HG02571 (cell line): ENCODE data around the gene TRIM61.
A peak's percentile ranks its signal among the peaks of the same experiment; 100 is the strongest.
"Not testable (repeated sequence)": the region's sequence is repeated elsewhere in the genome, so short reads cannot be mapped to it uniquely, and the experiment has no call there.

Source experiments
- ATAC-seq: cut with Tn5 transposase; IDR thresholded peaks from one replicate; pipeline ENCODE4 v1.9.1; 2021; ENCODE audit warnings: mild to moderate bottlenecking, moderate library complexity; ENCODE audit not compliant: unreplicated experiment

Gene TRIM61

GRCh38 chr4:164977243-164978164, at the start of gene TRIM61:
TSS of gene TRIM61 (minus strand) at chr4:164977657. CDS start at chr4:164970002, 7,655 bp downstream.
- ATAC-seq = peak; percentile 99

GRCh38 chr4:165025782-165026181, 48.3 kb upstream of the TRIM61 start:
- ATAC-seq = not testable (repeated sequence)

- not testable (repeated sequence) for ATAC-seq
These were observed 42.5 kb upstream of the TRIM61 start for GRCh38 chr4:165019995-165020394.

GRCh38 chr4:165016971-165017370, 39.5 kb upstream of the TRIM61 start:
- no peak for ATAC-seq

- ATAC-seq = no peak
These were observed 36.2 kb upstream of the TRIM61 start for GRCh38 chr4:165013691-165014090.

- no peak for ATAC-seq
These were observed 33.9 kb upstream of the TRIM61 start for GRCh38 chr4:165011403-165011802.

GRCh38 chr4:165010991-165011390, 33.5 kb upstream of the TRIM61 start:
- no peak for ATAC-seq

GRCh38 chr4:165010487-165010886, 33.0 kb upstream of the TRIM61 start:
- no peak for ATAC-seq

- no peak for ATAC-seq
These were observed 32.2 kb upstream of the TRIM61 start for GRCh38 chr4:165009493-165010227.

GRCh38 chr4:165006886-165007285, 29.4 kb upstream of the TRIM61 start:
- no peak for ATAC-seq

GRCh38 chr4:165006456-165006855, 29.0 kb upstream of the TRIM61 start:
- no peak for ATAC-seq

GRCh38 chr4:165005352-165005925, 28.0 kb upstream of the TRIM61 start:
- ATAC-seq = no peak

GRCh38 chr4:165001957-165002356, 24.5 kb upstream of the TRIM61 start:
- ATAC-seq = not testable (repeated sequence)

- not testable (repeated sequence) for ATAC-seq
These were observed 21.1 kb upstream of the TRIM61 start for GRCh38 chr4:164998526-164999080.

GRCh38 chr4:164997941-164998340, 20.5 kb upstream of the TRIM61 start:
- ATAC-seq = no peak

GRCh38 chr4:164997324-164997723, 19.9 kb upstream of the TRIM61 start:
- ATAC-seq = no peak

GRCh38 chr4:164996123-164996522, 18.7 kb upstream of the TRIM61 start:
- not testable (repeated sequence) for ATAC-seq

- ATAC-seq = not testable (repeated sequence)
These were observed 13.3 kb upstream of the TRIM61 start for GRCh38 chr4:164990786-164991185.

GRCh38 chr4:164989471-164989870, 12.0 kb upstream of the TRIM61 start:
- ATAC-seq = no peak

GRCh38 chr4:164971929-164972328, 5.5 kb downstream of the TRIM61 start:
- ATAC-seq = not testable (repeated sequence)

GRCh38 chr4:164959896-164960295, 17.6 kb downstream of the TRIM61 start:
- no peak for ATAC-seq
